OCI-LY1 (cell line): ENCODE measurements around the gene HSPA12A.

ENCODE experiments used
- H2AFZ ChIP-seq: fragments of 200-600 bp; sonication (generic), shearing (Covaris generic); 2 replicates; pipeline ENCODE4 v1.6.0; 2014; ENCODE audit warnings: antibody characterized with exemption, mild to moderate bottlenecking, low read length
- H3F3A ChIP-seq: fragments of 200-600 bp; sonication (generic), shearing (Covaris generic); 2 replicates; pipeline ENCODE4 v1.6.0; 2014; ENCODE audit warnings: mild to moderate bottlenecking, antibody characterized with exemption, low read length, moderate library complexity; ENCODE audit not compliant: insufficient read depth
- H3K27ac ChIP-seq: fragments of 200-600 bp; sonication (generic); 2 replicates; pipeline ENCODE4 v1.5.1; 2014; ENCODE audit warnings: low read length, mixed run types, mild to moderate bottlenecking, low read depth; ENCODE audit not compliant: poor library complexity, severe bottlenecking
- H3K27me3 ChIP-seq: fragments of 200-600 bp; sonication (generic); 2 replicates; pipeline ENCODE4 v1.6.0; 2014; ENCODE audit warnings: antibody characterized with exemption, mild to moderate bottlenecking, low read length, moderate library complexity; ENCODE audit not compliant: insufficient read depth
- H3K36me3 ChIP-seq: fragments of 200-600 bp; sonication (generic); 2 replicates; pipeline ENCODE4 v1.6.1; 2014; ENCODE audit warnings: mild to moderate bottlenecking, antibody characterized with exemption, low read length, moderate library complexity, mixed read lengths; ENCODE audit not compliant: insufficient read depth
- H3K4me1 ChIP-seq: fragments of 200-600 bp; sonication (generic); 2 replicates; pipeline ENCODE4 v1.5.1; 2014; ENCODE audit warnings: mild to moderate bottlenecking, low read length, moderate library complexity; ENCODE audit not compliant: insufficient read depth, severe bottlenecking
- H3K4me2 ChIP-seq: fragments of 200-600 bp; sonication (generic), shearing (Covaris generic); 2 replicates; pipeline ENCODE4 v1.6.1; 2014; ENCODE audit warnings: low read length
- H3K4me3 ChIP-seq: fragments of 200-600 bp; sonication (generic); 2 replicates; pipeline ENCODE4 v1.5.1; 2014; ENCODE audit warnings: low read length, low read depth, mild to moderate bottlenecking, mixed read lengths; ENCODE audit not compliant: poor library complexity, severe bottlenecking
- H3K79me2 ChIP-seq: fragments of 200-600 bp; shearing (Covaris generic); 2 replicates; pipeline ENCODE4 v1.6.1; 2016; ENCODE audit warnings: mixed run types, low read length, mixed read lengths; ENCODE audit not compliant: insufficient read depth
- H3K9ac ChIP-seq: fragments of 200-600 bp; sonication (generic), shearing (Covaris generic); 2 replicates; pipeline ENCODE4 v1.6.1; 2014; ENCODE audit warnings: mild to moderate bottlenecking, low read length, mixed read lengths
- H3K9me2 ChIP-seq: fragments of 200-600 bp; sonication (generic), shearing (Covaris generic); 2 replicates; pipeline ENCODE4 v1.6.1; 2014; ENCODE audit warnings: low read depth, mild to moderate bottlenecking, low read length, mixed read lengths
- H3K9me3 ChIP-seq: fragments of 200-600 bp; shearing (Covaris generic); 2 replicates; pipeline ENCODE4 v1.6.1; 2014; ENCODE audit warnings: low read length, mixed read lengths
- H4K20me1 ChIP-seq: fragments of 200-600 bp; sonication (generic), shearing (Covaris generic); 2 replicates; pipeline ENCODE4 v1.6.0; 2016; ENCODE audit warnings: mild to moderate bottlenecking, low read length; ENCODE audit not compliant: insufficient read depth
- CTCF ChIP-seq: fragments of 200-600 bp; sonication (generic), shearing (Covaris generic); IDR thresholded peaks from 2 replicates; pipeline ENCODE4 v1.5.1; 2017; ENCODE audit warnings: mild to moderate bottlenecking, antibody characterized with exemption, low read length, moderate library complexity, mixed read lengths
- EZH2 ChIP-seq: fragments of 200-600 bp; sonication (generic), shearing (Covaris generic); IDR thresholded peaks from 2 replicates; pipeline ENCODE4 v1.8.0; 2017; ENCODE audit warnings: borderline replicate concordance, mixed run types, mild to moderate bottlenecking, antibody characterized with exemption, low read length, moderate library complexity, mixed read lengths

The HSPA12A gene

GRCh38 chr10:116752563-116752962 is 10.2 kb upstream of the HSPA12A start:
- H3K9me2 ChIP-seq, result no peaks in the 10 kb centered on the region
- H3K9me3 ChIP-seq, result no peaks in the 10 kb centered on the region
- H3F3A ChIP-seq, result no peaks in the 10 kb centered on the region
- no peak overlapping the region for H3K27ac ChIP-seq
- no peaks in the 10 kb centered on the region for H3K36me3 ChIP-seq
- no peaks in the 10 kb centered on the region for H4K20me1 ChIP-seq
- no peak overlapping the region for H3K4me2 ChIP-seq
- no peaks in the 10 kb centered on the region for H3K27me3 ChIP-seq
- no peaks in the 10 kb centered on the region for H3K4me1 ChIP-seq
- no peak for TF ChIP-seq CTCF
- no peak for TF ChIP-seq EZH2
- no peaks in the 10 kb centered on the region for H3K79me2 ChIP-seq
- no peak overlapping the region for H3K4me3 ChIP-seq
- H3K9ac ChIP-seq, result no peak overlapping the region
- no peak overlapping the region for H2AFZ ChIP-seq

GRCh38 chr10:116748471-116748870 is 6.1 kb upstream of the HSPA12A start:
- H3F3A ChIP-seq, result no peaks in the 10 kb centered on the region
- no peaks in the 10 kb centered on the region for H4K20me1 ChIP-seq
- H3K4me1 ChIP-seq, result no peaks in the 10 kb centered on the region
- no peak overlapping the region for H2AFZ ChIP-seq
- H3K4me3 ChIP-seq, result no peak overlapping the region
- H3K4me2 ChIP-seq, result no peak overlapping the region
- TF ChIP-seq EZH2, result no peak
- no peak for TF ChIP-seq CTCF
- H3K9me3 ChIP-seq, result no peaks in the 10 kb centered on the region
- H3K27me3 ChIP-seq, result no peaks in the 10 kb centered on the region
- no peak overlapping the region for H3K27ac ChIP-seq
- no peaks in the 10 kb centered on the region for H3K9me2 ChIP-seq
- no peaks in the 10 kb centered on the region for H3K79me2 ChIP-seq
- no peaks in the 10 kb centered on the region for H3K36me3 ChIP-seq
- no peak overlapping the region for H3K9ac ChIP-seq

- Histone ChIP-seq H3K4me3 (no peak overlapping the region), H3K9me3 (no peaks in the 10 kb centered on the region), H3K27me3 (no peaks in the 10 kb centered on the region), H3F3A (no peaks in the 10 kb centered on the region), H3K9me2 (no peaks in the 10 kb centered on the region), H4K20me1 (no peaks in the 10 kb centered on the region), H3K9ac (no peak overlapping the region), H2AFZ (no peak overlapping the region), H3K4me2 (no peak overlapping the region), H3K79me2 (no peaks in the 10 kb centered on the region), H3K4me1 (no peaks in the 10 kb centered on the region), H3K36me3 (no peaks in the 10 kb centered on the region), H3K27ac (no peak overlapping the region)
- no peak for TF ChIP-seq CTCF
- TF ChIP-seq EZH2, result no peak
Measured at GRCh38 chr10:116748041-116748440, 5.7 kb upstream of the HSPA12A start.
